ENCODE data around the gene APLNR.

APLNR gene

DNA sequence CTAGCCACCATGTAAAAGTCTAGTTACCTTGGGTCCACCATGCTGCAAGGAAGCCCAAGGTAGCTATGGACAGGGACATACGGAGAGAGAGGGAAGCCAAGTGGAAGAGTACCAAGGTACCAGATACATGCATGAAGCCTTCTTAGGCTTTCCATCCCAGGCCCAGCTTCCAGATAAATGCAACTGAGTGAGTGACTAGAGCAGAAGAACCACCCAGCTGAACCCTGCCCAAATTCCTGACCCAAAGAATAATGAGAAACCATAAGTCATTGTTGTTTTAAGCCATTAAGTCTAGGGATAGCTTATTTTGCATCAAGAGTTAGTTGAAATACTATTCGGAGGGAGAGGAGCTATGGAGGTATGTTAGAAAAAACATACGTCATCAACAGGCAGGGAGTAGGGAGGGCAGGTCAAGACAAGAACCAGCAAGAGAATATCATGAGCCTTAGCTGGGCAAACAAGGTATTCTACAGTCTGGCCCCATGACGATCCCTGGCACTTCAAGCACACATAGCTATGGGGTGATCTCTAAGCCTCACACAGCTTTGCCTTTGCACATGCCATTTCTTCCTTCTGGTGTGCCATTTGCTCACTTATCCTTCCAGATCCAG, 36.5 kb upstream of the APLNR start:
- Histone ChIP-seq H3F3A (ENCODE audit: insufficient read depth, low read length) (no peaks in the 10 kb centered on the region), H3K27me3 (ENCODE audit: insufficient read depth, low read length) (no peaks in the 10 kb centered on the region), H3K9me2 (ENCODE audit: low read depth, low read length) (no peaks in the 10 kb centered on the region)

DNA sequence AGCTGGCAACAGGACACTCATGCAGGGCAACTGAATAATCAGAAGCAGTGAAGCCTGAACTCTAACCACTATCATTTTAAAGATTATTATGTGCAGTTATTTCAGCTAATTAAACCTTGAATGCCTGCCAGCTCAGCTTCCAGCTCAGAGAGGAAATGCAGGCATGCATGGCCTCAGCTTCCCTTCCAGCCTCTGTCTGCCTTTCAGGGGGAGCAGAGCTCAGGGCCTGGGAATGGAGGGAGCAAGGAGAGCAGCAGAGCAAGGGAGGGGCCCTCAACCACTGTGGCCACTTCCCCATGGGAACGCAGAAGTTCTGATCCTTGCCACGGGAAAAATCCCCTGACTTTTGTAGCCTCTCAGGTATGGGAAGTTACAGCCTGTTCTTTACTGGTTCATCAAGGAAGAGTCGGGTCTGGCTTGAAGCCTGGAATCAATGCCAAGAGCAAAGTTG, 32.5 kb upstream of the APLNR start:
- Histone ChIP-seq H2AFZ (ENCODE audit: low read length) (no peak overlapping the region), H3K27ac (ENCODE audit: low read depth, low read length, poor library complexity, severe bottlenecking) (no peak overlapping the region)

More for the DNA sequence above, 36.5 kb upstream of the APLNR start:
- Histone ChIP-seq H3K9ac (ENCODE audit: low read length) (no peak overlapping the region), H3K4me3 (ENCODE audit: low read depth, low read length, poor library complexity, severe bottlenecking) (no peak overlapping the region), H2AFZ (ENCODE audit: low read length) (no peak overlapping the region), H3K27ac (ENCODE audit: low read depth, low read length, poor library complexity, severe bottlenecking) (no peak overlapping the region), H3K36me3 (ENCODE audit: insufficient read depth, low read length) (no peaks in the 10 kb centered on the region), H3K9me3 (ENCODE audit: low read length) (peaks cover 5% of the 10 kb centered on the region; the same call in 1 of the 2 replicates), H3K4me1 (ENCODE audit: insufficient read depth, low read length, severe bottlenecking) (no peaks in the 10 kb centered on the region), H4K20me1 (ENCODE audit: insufficient read depth, low read length) (no peaks in the 10 kb centered on the region), H3K79me2 (ENCODE audit: insufficient read depth, low read length) (no peaks in the 10 kb centered on the region), H3K4me2 (ENCODE audit: low read length) (no peak overlapping the region)
- no peak for TF ChIP-seq EZH2 (IDR thresholded peaks at IDR 0.05; ENCODE audit: borderline replicate concordance, low read length)
- TF ChIP-seq, protein P1, sequence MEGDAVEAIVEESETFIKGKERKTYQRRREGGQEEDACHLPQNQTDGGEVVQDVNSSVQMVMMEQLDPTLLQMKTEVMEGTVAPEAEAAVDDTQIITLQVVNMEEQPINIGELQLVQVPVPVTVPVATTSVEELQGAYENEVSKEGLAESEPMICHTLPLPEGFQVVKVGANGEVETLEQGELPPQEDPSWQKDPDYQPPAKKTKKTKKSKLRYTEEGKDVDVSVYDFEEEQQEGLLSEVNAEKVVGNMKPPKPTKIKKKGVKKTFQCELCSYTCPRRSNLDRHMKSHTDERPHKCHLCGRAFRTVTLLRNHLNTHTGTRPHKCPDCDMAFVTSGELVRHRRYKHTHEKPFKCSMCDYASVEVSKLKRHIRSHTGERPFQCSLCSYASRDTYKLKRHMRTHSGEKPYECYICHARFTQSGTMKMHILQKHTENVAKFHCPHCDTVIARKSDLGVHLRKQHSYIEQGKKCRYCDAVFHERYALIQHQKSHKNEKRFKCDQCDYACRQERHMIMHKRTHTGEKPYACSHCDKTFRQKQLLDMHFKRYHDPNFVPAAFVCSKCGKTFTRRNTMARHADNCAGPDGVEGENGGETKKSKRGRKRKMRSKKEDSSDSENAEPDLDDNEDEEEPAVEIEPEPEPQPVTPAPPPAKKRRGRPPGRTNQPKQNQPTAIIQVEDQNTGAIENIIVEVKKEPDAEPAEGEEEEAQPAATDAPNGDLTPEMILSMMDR (IDR thresholded peaks at IDR 0.05; ENCODE audit: low read length), result no peak

DNA sequence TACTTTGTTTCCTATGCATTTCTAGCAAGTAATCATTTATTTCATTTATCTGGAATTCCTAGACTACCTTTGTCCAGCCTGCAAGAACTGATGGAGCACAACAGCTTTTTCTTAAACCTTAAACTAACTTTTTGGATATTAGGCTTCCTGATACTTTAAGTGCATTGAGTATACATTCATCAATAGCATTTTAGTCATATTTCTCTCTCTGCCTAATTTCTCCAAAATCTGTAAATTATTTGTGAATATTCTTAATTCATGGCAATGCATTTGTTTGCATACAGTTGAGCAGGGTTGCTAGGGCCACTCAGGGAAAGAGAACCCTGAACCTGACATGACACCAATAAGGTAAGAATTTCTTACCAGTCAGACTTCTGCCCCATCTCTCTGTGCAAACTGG, 29.1 kb upstream of the APLNR start:
- no peaks in the 10 kb centered on the region for H3K4me1 ChIP-seq (ENCODE audit: insufficient read depth, low read length, severe bottlenecking)
- no peaks in the 10 kb centered on the region for H3K79me2 ChIP-seq (ENCODE audit: insufficient read depth, low read length)
- no peak overlapping the region for H2AFZ ChIP-seq (ENCODE audit: low read length)
- H3K9me3 ChIP-seq (ENCODE audit: low read length), result no peaks in the 10 kb centered on the region
- H3K27me3 ChIP-seq (ENCODE audit: insufficient read depth, low read length), result no peaks in the 10 kb centered on the region
- no peak overlapping the region for H3K4me2 ChIP-seq (ENCODE audit: low read length)
- H3K9ac ChIP-seq (ENCODE audit: low read length), result no peak overlapping the region
- no peaks in the 10 kb centered on the region for H3K9me2 ChIP-seq (ENCODE audit: low read depth, low read length)
- TF ChIP-seq, protein P1 (IDR thresholded peaks at IDR 0.05; ENCODE audit: low read length), result no peak
- TF ChIP-seq EZH2 (IDR thresholded peaks at IDR 0.05; ENCODE audit: borderline replicate concordance, low read length), result no peak
- H3F3A ChIP-seq (ENCODE audit: insufficient read depth, low read length), result no peaks in the 10 kb centered on the region
- no peak overlapping the region for H3K27ac ChIP-seq (ENCODE audit: low read depth, low read length, poor library complexity, severe bottlenecking)
- no peak overlapping the region for H3K4me3 ChIP-seq (ENCODE audit: low read depth, low read length, poor library complexity, severe bottlenecking)
- H3K36me3 ChIP-seq (ENCODE audit: insufficient read depth, low read length), result no peaks in the 10 kb centered on the region
- H4K20me1 ChIP-seq (ENCODE audit: insufficient read depth, low read length), result no peaks in the 10 kb centered on the region

More for the DNA sequence above, 32.5 kb upstream of the APLNR start:
- no peak for TF ChIP-seq EZH2 (IDR thresholded peaks at IDR 0.05; ENCODE audit: borderline replicate concordance, low read length)
- TF ChIP-seq, protein P1 (IDR thresholded peaks at IDR 0.05; ENCODE audit: low read length), result no peak
- H3K9me3 ChIP-seq (ENCODE audit: low read length), result peaks cover 5% of the 10 kb centered on the region; the same call in 1 of the 2 replicates
- H3K4me2 ChIP-seq (ENCODE audit: low read length), result no peak overlapping the region
- no peaks in the 10 kb centered on the region for H3K9me2 ChIP-seq (ENCODE audit: low read depth, low read length)
- H3K79me2 ChIP-seq (ENCODE audit: insufficient read depth, low read length), result no peaks in the 10 kb centered on the region
- no peak overlapping the region for H3K9ac ChIP-seq (ENCODE audit: low read length)
- H4K20me1 ChIP-seq (ENCODE audit: insufficient read depth, low read length), result no peaks in the 10 kb centered on the region
- no peaks in the 10 kb centered on the region for H3K4me1 ChIP-seq (ENCODE audit: insufficient read depth, low read length, severe bottlenecking)
- no peaks in the 10 kb centered on the region for H3K27me3 ChIP-seq (ENCODE audit: insufficient read depth, low read length)
- no peak overlapping the region for H3K4me3 ChIP-seq (ENCODE audit: low read depth, low read length, poor library complexity, severe bottlenecking)
- no peaks in the 10 kb centered on the region for H3K36me3 ChIP-seq (ENCODE audit: insufficient read depth, low read length)
- H3F3A ChIP-seq (ENCODE audit: insufficient read depth, low read length), result no peaks in the 10 kb centered on the region
